HG02885 (cell line): ENCODE measurements around the gene TMEM134.

ENCODE experiments used
- ATAC-seq: cut with Tn5 transposase; IDR thresholded peaks from one replicate; pipeline ENCODE4 v1.9.1; 2021; ENCODE audit warnings: mild to moderate bottlenecking; ENCODE audit not compliant: unreplicated experiment, poor library complexity

The TMEM134 gene

GRCh38 chr11:67440229-67441097, 28.6 kb downstream of the TMEM134 start:
- no peak for ATAC-seq

GRCh38 chr11:67439321-67440228, 29.5 kb downstream of the TMEM134 start:
- no peak for ATAC-seq

- peak; percentile 37 for ATAC-seq
Observed at GRCh38 chr11:67438158-67438902, 30.7 kb downstream of the TMEM134 start.

GRCh38 chr11:67437809-67438157, 31.3 kb downstream of the TMEM134 start:
- no peak for ATAC-seq

- no peak for ATAC-seq
Observed at GRCh38 chr11:67437082-67437808, 31.8 kb downstream of the TMEM134 start, which contains the start of gene PTPRCAP. Gene PTPRCAP (minus strand): TSS chr11:67437682. CDS start chr11:67437619, 63 bp downstream.

GRCh38 chr11:67436459-67437081, 32.5 kb downstream of the TMEM134 start:
- ATAC-seq = no peak

- ATAC-seq = no peak
Observed at GRCh38 chr11:67435727-67436458, 33.2 kb downstream of the TMEM134 start.

GRCh38 chr11:67435031-67435726, 33.9 kb downstream of the TMEM134 start:
- no peak for ATAC-seq

- no peak for ATAC-seq
Observed at GRCh38 chr11:67434395-67434881, 34.6 kb downstream of the TMEM134 start.

GRCh38 chr11:67433536-67434394, 35.3 kb downstream of the TMEM134 start:
- no peak for ATAC-seq

- no peak for ATAC-seq
Observed at GRCh38 chr11:67432655-67433349, 36.2 kb downstream of the TMEM134 start.

GRCh38 chr11:67431346-67432249, 37.5 kb downstream of the TMEM134 start:
- no peak for ATAC-seq

GRCh38 chr11:67429722-67430121, 39.3 kb downstream of the TMEM134 start:
- ATAC-seq = no peak

- ATAC-seq = no peak
Observed at GRCh38 chr11:67429038-67429668, 39.9 kb downstream of the TMEM134 start.
